Right forelimb (tissue), 1 donor: ENCODE results near the gene NCOR2.
"Not testable (repeated sequence)": the region's sequence is repeated elsewhere in the genome, so short reads cannot be mapped to it uniquely, and the experiment has no call there.

ENCODE experiments used
- DNase-seq: peaks from one replicate; pipeline ENCODE4 v3.0.0-alpha.2; 2018

The NCOR2 gene

GRCh38 chr12:124599074-124599999, 31.9 kb upstream of the NCOR2 start:
- no peak for DNase-seq

- no peak for DNase-seq
These were observed 29.6 kb upstream of the NCOR2 start for GRCh38 chr12:124597041-124597440.

DNA sequence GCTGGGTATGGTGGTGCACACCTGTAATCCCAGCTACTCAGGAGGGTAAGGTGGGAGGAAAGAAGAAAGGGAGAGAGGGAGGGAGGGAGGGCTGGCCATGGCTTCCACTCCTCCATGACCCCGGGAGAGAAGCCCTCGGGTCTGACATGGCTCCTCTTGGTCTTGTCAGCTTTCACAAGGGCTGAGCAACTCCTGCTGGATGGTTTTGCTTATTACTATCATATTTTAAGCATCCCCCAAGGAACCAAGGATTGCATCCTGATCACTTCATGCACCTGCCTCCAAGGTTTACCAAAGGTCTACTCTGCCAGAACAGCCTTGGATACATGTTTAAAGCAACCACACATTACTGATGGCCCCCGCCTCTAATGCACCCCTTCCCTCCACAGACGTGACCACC, 28.0 kb upstream of the NCOR2 start:
- no peak for DNase-seq

GRCh38 chr12:124594851-124595250, 27.4 kb upstream of the NCOR2 start:
- DNase-seq = no peak

GRCh38 chr12:124593851-124594401, 26.5 kb upstream of the NCOR2 start:
- no peak for DNase-seq

GRCh38 chr12:124593176-124593575, 25.8 kb upstream of the NCOR2 start:
- DNase-seq = no peak

DNA sequence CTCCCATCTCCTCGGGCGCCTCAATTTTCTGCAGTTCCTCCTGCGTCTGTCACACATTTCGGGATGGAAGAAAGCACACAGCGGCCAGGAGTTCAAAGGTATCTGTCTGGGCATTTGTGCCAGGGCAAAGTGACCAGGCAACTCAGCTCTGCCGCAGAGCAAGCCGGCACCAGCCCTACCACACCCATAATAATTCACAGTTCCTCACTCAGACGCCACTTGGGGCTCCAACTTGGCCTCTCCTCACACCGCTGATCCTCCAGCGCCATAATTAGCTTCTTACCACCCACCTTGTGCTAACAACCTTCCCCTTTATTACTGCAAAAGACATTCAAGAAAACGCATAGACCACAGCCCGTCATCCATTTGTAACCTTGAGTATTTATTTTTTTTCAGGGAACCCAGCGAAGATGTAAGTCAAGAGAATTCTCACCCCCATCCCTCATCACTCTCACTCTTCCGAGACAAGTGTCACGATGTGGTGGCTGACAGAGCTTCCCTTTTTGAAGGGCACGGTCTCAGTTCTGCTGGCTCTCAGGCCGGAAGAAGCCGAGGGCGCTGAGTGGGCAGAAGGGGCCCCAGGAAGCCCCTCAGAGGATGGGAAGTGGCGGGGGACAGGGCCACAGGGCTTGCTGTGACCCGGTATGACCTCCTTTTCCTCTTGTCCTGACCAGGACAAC, 25.2 kb upstream of the NCOR2 start:
- DNase-seq = no peak

- no peak for DNase-seq
These were observed 24.6 kb upstream of the NCOR2 start for GRCh38 chr12:124592050-124592449.

- DNase-seq = no peak
These were observed 23.0 kb upstream of the NCOR2 start for GRCh38 chr12:124590447-124590846.

DNA sequence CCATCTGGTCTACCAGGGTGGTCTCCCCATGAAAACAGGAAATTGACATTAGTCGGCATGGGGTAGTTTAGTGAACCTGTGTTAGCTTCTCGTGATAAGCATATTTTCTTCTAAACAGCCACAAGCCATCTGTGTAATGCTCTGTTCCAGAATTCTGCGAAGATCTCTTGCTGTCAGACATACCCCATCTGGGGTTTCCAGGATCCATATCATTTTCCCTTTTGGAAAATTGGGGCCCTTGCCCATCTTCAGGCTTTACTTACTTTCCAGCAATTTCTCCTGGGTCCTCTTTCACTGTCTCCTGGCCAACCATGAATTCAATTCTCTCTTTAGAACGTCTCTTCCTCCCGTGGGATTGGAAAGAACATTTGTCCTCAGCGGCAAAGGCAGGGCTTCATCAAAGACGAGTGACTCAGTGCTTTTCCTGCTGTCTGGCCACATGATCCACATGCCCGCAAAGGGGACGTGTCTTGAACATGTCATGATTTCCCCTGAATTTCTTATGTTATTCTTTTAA, 21.4 kb upstream of the NCOR2 start:
- DNase-seq = no peak

- no peak for DNase-seq
These were observed 20.7 kb upstream of the NCOR2 start for GRCh38 chr12:124588018-124588634.

DNA sequence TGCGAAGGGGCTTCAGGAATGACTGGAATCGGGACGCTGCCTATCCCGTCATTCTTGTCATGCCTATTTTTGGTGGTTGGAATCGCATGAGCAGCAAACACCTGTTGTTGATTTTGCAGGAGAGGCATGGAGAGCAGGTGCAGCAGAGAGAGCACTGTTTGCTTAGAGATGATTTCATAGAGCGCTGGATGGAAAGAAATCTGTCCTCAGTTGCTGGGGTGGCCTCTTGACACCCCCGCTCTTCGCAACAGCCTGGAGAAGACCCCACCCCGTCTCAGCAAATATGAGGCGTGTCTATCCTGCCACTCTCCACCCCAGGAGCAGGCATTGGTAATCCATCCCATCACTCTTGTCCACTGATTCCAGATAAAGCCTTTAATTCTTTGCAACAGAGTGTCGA, 19.3 kb upstream of the NCOR2 start:
- DNase-seq = no peak

GRCh38 chr12:124584494-124584893, 17.1 kb upstream of the NCOR2 start:
- not testable (repeated sequence) for DNase-seq

DNA sequence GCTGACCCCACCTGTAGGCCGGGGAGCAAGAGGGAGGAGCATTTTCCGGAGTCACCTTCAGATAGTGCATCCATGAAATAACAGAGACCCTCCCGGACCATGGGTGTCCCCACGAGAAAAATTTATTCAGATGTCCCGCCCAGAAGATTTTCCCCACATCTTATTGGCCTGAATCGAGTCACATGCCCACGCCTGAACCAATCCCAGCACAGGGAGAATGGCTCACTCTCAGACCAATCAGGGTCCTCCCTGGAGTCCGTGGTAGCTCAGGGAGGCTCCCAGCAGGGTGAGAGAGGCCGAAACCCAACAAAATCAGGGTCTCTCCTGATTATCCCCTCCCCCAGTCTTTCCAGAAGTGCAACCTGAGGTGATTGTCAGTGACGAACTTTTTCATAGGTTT, 16.4 kb upstream of the NCOR2 start:
- DNase-seq = no peak

- no peak for DNase-seq
These were observed 14.7 kb upstream of the NCOR2 start for GRCh38 chr12:124582108-124582424.

DNA sequence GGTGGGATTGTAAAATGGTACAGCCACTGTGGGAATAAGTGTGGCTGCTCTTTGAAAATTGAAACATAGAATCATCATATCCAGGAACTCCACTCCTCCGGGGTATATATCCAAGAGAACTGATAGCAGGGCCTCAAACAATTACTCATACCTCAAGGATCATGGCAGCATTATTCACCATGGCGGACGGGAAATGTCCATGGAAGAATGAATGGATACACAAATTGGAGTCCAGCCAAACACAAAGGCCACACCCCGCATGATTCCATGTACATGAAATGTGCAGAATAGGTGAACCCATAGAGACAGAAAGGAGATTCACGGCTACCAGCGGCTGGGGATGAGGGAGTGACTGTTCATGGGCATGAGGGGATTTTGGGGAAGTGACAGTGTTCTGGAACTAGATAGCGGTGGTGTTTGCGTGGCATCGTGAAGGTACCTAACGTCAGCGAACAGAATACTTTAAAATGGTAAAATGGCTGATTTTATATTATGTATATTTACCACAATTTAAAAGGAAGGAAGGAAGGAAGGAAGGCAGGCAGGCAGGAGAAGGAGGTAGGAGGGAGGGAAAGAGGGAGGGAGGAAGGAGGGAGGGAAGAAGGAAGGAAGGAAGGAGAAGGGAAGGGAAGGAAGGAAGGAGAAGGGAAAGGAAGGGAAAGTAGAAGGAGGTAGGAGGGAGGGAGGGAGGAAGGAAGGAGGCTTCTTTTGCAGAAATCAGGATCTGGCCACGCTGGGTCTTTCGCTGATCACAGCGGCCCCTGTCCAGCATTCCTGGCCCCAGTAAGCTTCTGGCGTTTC, 14.1 kb upstream of the NCOR2 start:
- DNase-seq = no peak

DNA sequence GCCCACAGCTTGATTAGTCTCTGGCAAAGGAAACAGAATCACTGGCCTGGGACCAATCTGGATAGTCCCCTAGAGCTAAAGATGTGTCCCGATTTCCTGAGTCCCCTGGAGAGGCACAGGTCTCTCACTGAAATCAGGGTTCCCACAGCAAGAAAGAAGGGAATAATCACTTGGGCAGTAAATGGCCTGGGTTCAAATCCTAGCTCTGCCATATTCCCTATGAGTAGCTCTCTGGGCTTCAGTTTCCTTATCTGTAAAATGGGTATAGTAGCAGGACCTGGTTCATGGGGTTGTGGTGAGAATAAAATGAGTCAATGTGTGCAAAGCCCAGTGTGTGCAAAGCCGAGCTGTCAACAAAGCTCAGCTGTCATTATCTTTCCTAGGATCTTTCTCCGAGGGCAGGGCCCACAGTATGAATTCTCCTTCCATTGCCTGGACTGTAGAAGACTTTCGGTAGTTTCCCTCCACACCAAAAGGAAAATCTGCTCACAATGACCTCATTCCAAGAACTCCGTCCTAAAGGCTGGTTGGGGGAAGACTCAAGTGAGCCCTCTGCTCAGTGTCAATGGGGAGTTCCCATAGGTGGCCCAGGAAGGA, 12.6 kb upstream of the NCOR2 start:
- no peak for DNase-seq

- DNase-seq = no peak
These were observed 11.4 kb upstream of the NCOR2 start for GRCh38 chr12:124578854-124579253.

DNA sequence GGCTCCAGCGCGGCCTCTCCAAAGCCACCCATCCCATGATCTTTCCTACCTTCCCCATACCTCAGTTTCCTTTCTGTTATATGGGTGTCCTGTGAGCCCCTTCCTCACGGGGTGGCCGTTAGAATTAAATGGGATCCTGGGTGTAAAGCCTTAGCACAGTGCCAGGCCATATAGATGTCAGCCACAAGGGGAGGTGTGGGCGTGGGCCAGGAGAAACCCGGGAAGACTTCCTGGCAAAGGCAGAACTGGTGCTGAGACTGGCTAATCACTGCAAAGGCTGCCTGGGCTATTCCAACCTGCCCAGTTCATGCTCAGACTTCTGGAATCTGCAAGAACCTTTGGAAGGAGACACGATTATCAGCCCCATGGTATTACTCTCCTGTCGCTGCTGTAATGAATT, 11.0 kb upstream of the NCOR2 start:
- no peak for DNase-seq

GRCh38 chr12:124577986-124578385, 10.6 kb upstream of the NCOR2 start:
- no peak for DNase-seq

- no peak for DNase-seq
These were observed 10.0 kb upstream of the NCOR2 start for GRCh38 chr12:124577374-124577773.

- no peak for DNase-seq
These were observed 8.7 kb upstream of the NCOR2 start for GRCh38 chr12:124576061-124576650.
